HuH-7.5 (cell line): ENCODE measurements around the gene HOXA5.

Experiments
- DNase-seq: peaks from one replicate; pipeline ENCODE4 v3.0.0; 2011; ENCODE audit warnings: low spot score

HOXA5 gene

GRCh38 chr7:27148031-27148755, 4.7 kb upstream of the HOXA5 start:
- DNase-seq: no peak

- no peak for DNase-seq
These were observed 3.9 kb upstream of the HOXA5 start, which contains the start of gene HOXA6 for GRCh38 chr7:27147199-27148030. Gene HOXA6, minus strand, starts transcription at chr7:27147774. Its CDS starts 25 bp downstream, at chr7:27147749.

GRCh38 chr7:27146491-27147198, 3.2 kb upstream of the HOXA5 start:
- DNase-seq: no peak

GRCh38 chr7:27145914-27146412, 2.5 kb upstream of the HOXA5 start:
- no peak for DNase-seq

- DNase-seq: no peak
These were observed 1.9 kb upstream of the HOXA5 start for GRCh38 chr7:27145165-27145913.

GRCh38 chr7:27144781-27145164, 1.3 kb upstream of the HOXA5 start:
- no peak for DNase-seq

- DNase-seq: no peak
These were observed 684 bp upstream of the HOXA5 start for GRCh38 chr7:27143950-27144780.

GRCh38 chr7:27142580-27143022, 880 bp downstream of the HOXA5 start:
- DNase-seq: peak; percentile 60

- peak; percentile 96 for DNase-seq
These were observed 1.4 kb downstream of the HOXA5 start for GRCh38 chr7:27141923-27142579.

GRCh38 chr7:27141137-27141922, 2.2 kb downstream of the HOXA5 start:
- no peak for DNase-seq

- no peak for DNase-seq
These were observed 3.2 kb downstream of the HOXA5 start for GRCh38 chr7:27140126-27140857.

GRCh38 chr7:27139334-27140125, 4.0 kb downstream of the HOXA5 start:
- no peak for DNase-seq

- no peak for DNase-seq
These were observed 4.5 kb downstream of the HOXA5 start for GRCh38 chr7:27138985-27139333.

- DNase-seq: no peak
These were observed 5.0 kb downstream of the HOXA5 start for GRCh38 chr7:27138472-27138871.

GRCh38 chr7:27137640-27138315, 5.7 kb downstream of the HOXA5 start:
- DNase-seq: no peak

- no peak for DNase-seq
These were observed 9.1 kb downstream of the HOXA5 start for GRCh38 chr7:27134392-27134791.
